PC-9 (cell line): Measurements from ENCODE around the gene PPM1F. TPM values are rescaled to one million over a fixed set of nuclear protein-coding genes. Genes with fewer than 3 reads are reported as not detected.

Experiments used
- BruUV-seq: library from RNA; stranded (reverse); fragments of 400-500 nt; replicated peaks from 2 replicates; lab custom pipeline; 2021; lab: Mats Ljungman, UMichigan
- CTCF ChIA-PET: fragments of 300-600 bp; sonication (Branson Sonifier 250); formaldehyde crosslinking; loops from one replicate; lab custom pipeline; 2022; ENCODE audit warnings: antibody characterized with exemption; lab: Charles Lee
- POLR2A ChIA-PET: fragments of 300-600 bp; sonication (Branson Sonifier 250); formaldehyde crosslinking; loops from one replicate; lab custom pipeline; 2022; ENCODE audit warnings: antibody characterized with exemption; ENCODE audit not compliant: unreplicated experiment; lab: Charles Lee
- DNase-seq, 2 experiments: peaks; one replicate each; pipeline versions ENCODE4 v3.0.0 to v3.0.0-alpha.2; 2015 to 2022; ENCODE audit warnings: mixed read lengths in 1 of 2
- H2AFZ ChIP-seq: fragments of 200-600 bp; sonication (generic); 2 replicates; pipeline ENCODE4 v1.8.1; 2017; ENCODE audit warnings: antibody characterized with exemption
- H3F3A ChIP-seq: fragments of 200-600 bp; sonication (generic); 2 replicates; pipeline ENCODE4 v1.8.1; 2017; ENCODE audit warnings: antibody characterized with exemption, mild to moderate bottlenecking, low read depth; ENCODE audit not compliant: insufficient read depth
- H3K27ac ChIP-seq: fragments of 200-600 bp; sonication (generic); 2 replicates; pipeline ENCODE4 v1.6.1; 2016; ENCODE audit warnings: mixed run types
- H3K27me3 ChIP-seq: fragments of 200-600 bp; sonication (generic); 2 replicates; pipeline ENCODE4 v1.6.1; 2016; ENCODE audit warnings: low read depth, mixed run types; ENCODE audit not compliant: insufficient read depth
- H3K36me3 ChIP-seq: fragments of 200-600 bp; sonication (generic); 2 replicates; pipeline ENCODE4 v1.6.1; 2016; ENCODE audit warnings: low read depth, mixed run types
- H3K4me1 ChIP-seq: fragments of 200-600 bp; sonication (generic); replicated peaks from 2 replicates; pipeline ENCODE4 v1.6.1; 2016; ENCODE audit warnings: mixed run types; ENCODE audit not compliant: insufficient read depth
- H3K4me2 ChIP-seq: fragments of 200-600 bp; sonication (generic); 2 replicates; pipeline ENCODE4 v1.6.1; 2017; ENCODE audit warnings: mixed run types
- H3K4me3 ChIP-seq: fragments of 200-600 bp; sonication (generic); 2 replicates; pipeline ENCODE4 v1.6.1; 2016; ENCODE audit warnings: mixed run types
- H3K79me2 ChIP-seq: fragments of 200-600 bp; sonication (generic); 2 replicates; pipeline ENCODE4 v1.6.1; 2017; ENCODE audit warnings: low read depth, mixed run types
- H3K9me2 ChIP-seq: fragments of 200-600 bp; sonication (generic); 2 replicates; pipeline ENCODE4 v1.8.1; 2017; ENCODE audit warnings: mild to moderate bottlenecking; ENCODE audit not compliant: insufficient read depth
- H3K9me3 ChIP-seq: fragments of 200-600 bp; sonication (generic); 2 replicates; pipeline ENCODE4 v1.8.1; 2016; ENCODE audit warnings: low read depth; ENCODE audit not compliant: insufficient read depth
- H4K20me1 ChIP-seq: fragments of 200-600 bp; sonication (generic); 2 replicates; pipeline ENCODE4 v1.8.1; 2017; ENCODE audit not compliant: insufficient read depth
- EZH2 ChIP-seq: fragments of 200-600 bp; sonication (generic); IDR thresholded peaks from 2 replicates; pipeline ENCODE4 v1.8.0; 2017; ENCODE audit warnings: antibody characterized with exemption, low read depth
- intact Hi-C: fragments of 100-400 bp; cut with micrococcal nuclease; formaldehyde crosslinking; loops from one replicate; pipeline ENCODE4 v1.10.0; 2022; ENCODE audit not compliant: unreplicated experiment
- total RNA-seq: library from RNA; stranded (reverse); gene quantifications from 2 replicates; pipeline ENCODE4 v1.2.3, GENCODE V29; 2021
- TF ChIP-seq, protein P1 (sequence below): fragments of 200-600 bp; sonication (generic); conservative IDR thresholded peaks from 2 replicates; pipeline ENCODE4 v1.6.1; 2017; ENCODE audit warnings: mixed run types, antibody characterized with exemption, mild to moderate bottlenecking, moderate library complexity

PPM1F gene
- total RNA-seq, 1 experiment from 2014 or later = 20.6 TPM

- no peaks in the 10 kb centered on the region for H3K9me3 ChIP-seq
- H3F3A ChIP-seq = no peaks in the 10 kb centered on the region
- POLR2A ChIA-PET = no interaction called here
- TF ChIP-seq EZH2 = no peak
- TF ChIP-seq, protein P1, sequence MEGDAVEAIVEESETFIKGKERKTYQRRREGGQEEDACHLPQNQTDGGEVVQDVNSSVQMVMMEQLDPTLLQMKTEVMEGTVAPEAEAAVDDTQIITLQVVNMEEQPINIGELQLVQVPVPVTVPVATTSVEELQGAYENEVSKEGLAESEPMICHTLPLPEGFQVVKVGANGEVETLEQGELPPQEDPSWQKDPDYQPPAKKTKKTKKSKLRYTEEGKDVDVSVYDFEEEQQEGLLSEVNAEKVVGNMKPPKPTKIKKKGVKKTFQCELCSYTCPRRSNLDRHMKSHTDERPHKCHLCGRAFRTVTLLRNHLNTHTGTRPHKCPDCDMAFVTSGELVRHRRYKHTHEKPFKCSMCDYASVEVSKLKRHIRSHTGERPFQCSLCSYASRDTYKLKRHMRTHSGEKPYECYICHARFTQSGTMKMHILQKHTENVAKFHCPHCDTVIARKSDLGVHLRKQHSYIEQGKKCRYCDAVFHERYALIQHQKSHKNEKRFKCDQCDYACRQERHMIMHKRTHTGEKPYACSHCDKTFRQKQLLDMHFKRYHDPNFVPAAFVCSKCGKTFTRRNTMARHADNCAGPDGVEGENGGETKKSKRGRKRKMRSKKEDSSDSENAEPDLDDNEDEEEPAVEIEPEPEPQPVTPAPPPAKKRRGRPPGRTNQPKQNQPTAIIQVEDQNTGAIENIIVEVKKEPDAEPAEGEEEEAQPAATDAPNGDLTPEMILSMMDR = no peak
- H3K4me1 ChIP-seq = no peaks in the 10 kb centered on the region
- no peaks in the 10 kb centered on the region for H3K9me2 ChIP-seq
- no peaks in the 10 kb centered on the region for H4K20me1 ChIP-seq
- no peak overlapping the region for H3K4me3 ChIP-seq
- BruUV-seq = no TSS peak
- no peak for DNase-seq
- H3K79me2 ChIP-seq = no peaks in the 10 kb centered on the region
- H3K4me2 ChIP-seq = no peak overlapping the region
- no peaks in the 10 kb centered on the region for H3K36me3 ChIP-seq
- intact Hi-C loops = no loop called here
- CTCF ChIA-PET = no interaction called here
- no peak overlapping the region for H2AFZ ChIP-seq
- no peak overlapping the region for H3K27ac ChIP-seq
- no peaks in the 10 kb centered on the region for H3K27me3 ChIP-seq
Measured at GRCh38 chr22:21903283-21903682, 49.4 kb downstream of the PPM1F start.

DNA sequence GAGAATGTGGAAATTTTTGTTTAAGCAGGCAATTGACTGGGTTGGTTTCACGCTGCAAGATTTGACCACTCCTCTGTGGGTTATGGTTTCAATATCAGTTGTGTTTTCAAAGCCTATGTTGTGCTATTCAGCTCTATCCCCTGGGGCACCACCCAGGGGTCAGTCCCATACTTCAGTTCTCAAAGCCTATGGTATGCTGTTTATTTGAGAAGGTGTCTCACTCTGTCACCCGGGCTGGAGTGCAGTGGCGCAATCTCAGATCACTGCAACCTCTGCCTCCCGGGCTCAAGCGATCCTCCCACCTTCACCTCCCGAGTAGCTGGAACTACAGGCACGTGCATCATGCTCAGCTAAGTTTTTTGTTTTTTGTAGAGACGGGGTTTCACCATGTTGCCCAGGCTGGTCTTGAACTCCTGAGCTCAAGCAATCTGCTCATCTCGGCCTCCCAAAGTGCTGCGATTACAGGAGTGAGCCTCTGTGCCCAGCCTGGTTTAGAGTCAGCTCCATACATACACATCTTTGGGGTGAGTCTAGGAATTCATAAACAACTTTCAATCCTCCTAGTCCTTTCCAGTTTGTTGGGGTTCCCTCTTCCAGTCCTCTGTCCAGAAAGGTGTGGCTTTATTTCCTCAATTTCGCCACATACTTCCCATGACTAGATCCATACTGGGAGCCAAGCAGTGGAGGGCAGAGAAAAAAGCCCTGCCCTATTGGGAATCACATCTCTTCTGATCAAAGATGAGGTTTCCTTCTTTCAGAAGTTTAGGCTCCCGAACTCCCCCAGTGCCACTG lies 50.2 kb downstream of the PPM1F start:
- POLR2A ChIA-PET = no interaction called here
- CTCF ChIA-PET = no interaction called here

DNA sequence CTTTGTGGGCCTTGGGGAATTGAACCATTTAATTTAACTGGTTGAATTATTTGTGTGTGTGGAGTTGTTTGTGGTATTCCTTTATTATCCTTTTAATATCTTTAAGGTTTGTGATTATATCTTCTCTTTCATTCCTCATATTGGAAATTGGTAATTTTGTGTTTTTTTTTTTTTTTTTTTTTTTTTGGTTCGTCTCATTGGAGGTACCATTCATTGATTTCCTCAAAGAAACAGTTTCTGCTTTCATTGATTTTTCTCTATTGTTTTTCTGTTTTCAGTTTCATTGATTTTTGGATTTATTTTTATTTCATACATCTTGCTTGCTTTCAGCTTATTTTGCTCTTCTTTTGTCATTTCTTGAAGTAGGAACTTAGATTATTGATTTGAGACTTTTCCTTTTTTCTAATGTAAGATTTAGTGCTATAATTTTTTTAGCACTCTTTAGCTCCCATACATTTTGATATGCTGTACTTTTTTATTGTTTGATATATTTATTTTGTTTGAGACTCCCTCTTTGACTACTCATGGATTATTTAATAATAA lies 54.2 kb downstream of the PPM1F start:
- no TSS peak for BruUV-seq
- no peaks in the 10 kb centered on the region for H3K9me3 ChIP-seq
- H2AFZ ChIP-seq = no peak overlapping the region
- H3K9me2 ChIP-seq = no peaks in the 10 kb centered on the region
- no peaks in the 10 kb centered on the region for H3K27me3 ChIP-seq
- no peaks in the 10 kb centered on the region for H3F3A ChIP-seq
- TF ChIP-seq, protein P1 = no peak
- no peak for TF ChIP-seq EZH2
- no peaks in the 10 kb centered on the region for H3K4me1 ChIP-seq
- no peaks in the 10 kb centered on the region for H3K79me2 ChIP-seq
- no peak overlapping the region for H3K27ac ChIP-seq
- ChIA-PET CTCF (no interaction called here), POLR2A (interaction anchor here (0.5 kb wide), 1 partner anchor 227 kb away, joined by 4 read pairs; no protein-coding TSS in a partner anchor)
- H3K4me3 ChIP-seq = no peak overlapping the region
- no peaks in the 10 kb centered on the region for H3K36me3 ChIP-seq
- no peak overlapping the region for H3K4me2 ChIP-seq
- intact Hi-C loops = no loop called here
- DNase-seq = no peak
- H4K20me1 ChIP-seq = no peaks in the 10 kb centered on the region

More for the DNA sequence above, 50.2 kb downstream of the PPM1F start:
- intact Hi-C loops = no loop called here
- Histone ChIP-seq H3K4me3 (no peak overlapping the region), H3K4me1 (no peaks in the 10 kb centered on the region), H3K79me2 (no peaks in the 10 kb centered on the region), H3K36me3 (no peaks in the 10 kb centered on the region), H3F3A (no peaks in the 10 kb centered on the region), H3K27me3 (no peaks in the 10 kb centered on the region), H3K4me2 (no peak overlapping the region), H3K9me2 (no peaks in the 10 kb centered on the region), H4K20me1 (no peaks in the 10 kb centered on the region), H3K27ac (no peak overlapping the region), H2AFZ (no peak overlapping the region), H3K9me3 (no peaks in the 10 kb centered on the region)
- BruUV-seq = no TSS peak
- DNase-seq = no peak
- TF ChIP-seq, protein P1 = no peak
- TF ChIP-seq EZH2 = no peak
